ENCODE data around the gene SLCO2A1.
A peak's percentile ranks its signal among the peaks of the same experiment; 100 is the strongest.
"Not testable (repeated sequence)": the region's sequence is repeated elsewhere in the genome, so short reads cannot be mapped to it uniquely, and the experiment has no call there.

SLCO2A1 gene

DNA sequence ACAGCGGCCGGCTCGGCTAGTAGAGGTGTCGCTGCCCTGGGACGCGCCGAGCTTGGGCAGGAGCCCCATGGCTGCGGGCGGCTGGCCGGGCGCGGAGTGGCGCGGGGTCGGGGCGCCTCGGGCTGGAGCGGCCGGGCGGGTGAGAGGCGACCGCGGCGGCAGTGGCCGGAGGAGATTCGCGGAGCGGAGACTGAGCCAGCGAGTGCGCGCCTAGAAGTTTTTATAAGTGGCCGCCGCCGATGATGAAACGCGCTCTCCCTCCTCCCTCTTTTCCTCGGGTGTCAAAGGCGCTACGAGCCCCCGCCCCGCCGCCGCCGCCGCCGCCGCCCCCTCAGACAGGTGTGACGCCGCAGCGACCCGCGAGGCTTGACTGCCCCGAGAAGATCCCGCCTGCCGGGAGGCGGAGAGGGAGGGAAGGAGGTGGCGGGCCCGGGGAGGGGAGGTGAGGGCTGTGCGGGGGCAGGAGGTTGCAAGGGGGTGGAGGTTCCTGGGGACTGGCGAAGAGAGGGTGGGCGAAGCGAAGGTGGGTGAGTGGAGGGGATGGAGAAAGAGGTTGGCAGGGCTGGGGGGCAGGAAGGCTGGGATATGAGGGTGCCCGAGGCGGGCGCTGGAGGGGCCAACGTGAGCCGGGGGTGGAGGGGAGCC lies at the start of gene SLCO2A1:
Gene SLCO2A1, minus strand, starts transcription at position 192 of the 645 bp plus-strand sequence. Its CDS starts 123 bp downstream, at position 69.
- DNase-seq (ENCODE audit: low read depth in 4 of 4, low spot score in 1 of 4) = peak in 1 of 4 experiments; percentile 14

DNA sequence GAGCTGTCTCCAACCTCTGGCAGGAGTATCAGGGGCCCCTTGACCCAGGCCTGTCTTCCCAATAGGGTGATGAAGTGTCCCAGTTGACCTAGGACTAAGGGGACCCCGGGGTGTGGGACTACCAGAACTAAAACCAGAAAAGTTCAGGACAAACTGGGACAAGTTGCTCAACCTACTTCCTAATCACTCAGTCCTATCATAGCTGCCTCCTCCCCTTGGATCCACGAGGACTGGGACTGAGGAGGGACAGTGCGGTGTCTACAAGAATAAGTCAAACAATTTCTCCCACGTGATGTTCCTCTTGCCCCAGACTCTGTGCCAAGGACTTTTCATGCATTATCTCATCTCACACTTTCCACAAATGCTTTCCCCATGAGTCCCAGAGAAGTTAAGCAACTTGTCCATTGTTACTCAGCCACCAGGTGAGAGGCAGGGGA lies 49.4 kb upstream of the SLCO2A1 start:
- no peak for DNase-seq (ENCODE audit: low read depth in 4 of 4, low spot score in 1 of 4)

DNA sequence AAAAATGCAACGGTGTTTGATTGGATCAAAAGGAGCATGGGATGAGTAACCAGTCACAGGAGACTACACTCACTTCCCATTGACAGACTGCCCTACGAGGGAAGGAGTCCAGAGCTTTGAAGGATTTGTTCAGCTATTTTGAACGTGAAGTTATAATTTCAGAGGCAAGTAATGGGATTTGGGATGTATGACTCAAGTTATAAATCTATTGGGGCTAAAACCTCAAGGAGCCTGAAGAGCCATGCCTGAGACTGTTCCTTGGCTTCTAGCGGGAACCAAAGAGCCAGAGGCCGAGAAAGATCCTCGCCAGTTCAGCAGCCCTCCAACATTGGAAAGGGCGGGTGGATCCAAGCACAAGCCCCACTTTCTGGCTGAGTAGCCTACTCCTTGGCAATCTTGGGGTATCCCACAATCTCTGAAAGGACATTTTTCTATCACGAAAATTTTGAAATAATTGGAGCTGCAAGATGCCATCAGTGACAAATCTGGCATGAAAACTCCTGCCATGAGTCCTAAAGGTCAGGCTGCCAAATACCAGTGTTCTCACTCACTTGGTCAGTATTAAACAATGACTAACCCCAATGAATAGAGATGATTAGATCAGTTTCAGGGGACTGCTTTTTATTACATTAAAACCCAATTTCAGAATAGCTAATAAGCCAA lies 48.6 kb upstream of the SLCO2A1 start:
- no peak for DNase-seq (ENCODE audit: low read depth in 4 of 4, low spot score in 1 of 4)

GRCh38 chr3:134077649-134078161 lies 48.0 kb upstream of the SLCO2A1 start:
- DNase-seq (ENCODE audit: low read depth in 4 of 4, low spot score in 1 of 4) = no peak

DNA sequence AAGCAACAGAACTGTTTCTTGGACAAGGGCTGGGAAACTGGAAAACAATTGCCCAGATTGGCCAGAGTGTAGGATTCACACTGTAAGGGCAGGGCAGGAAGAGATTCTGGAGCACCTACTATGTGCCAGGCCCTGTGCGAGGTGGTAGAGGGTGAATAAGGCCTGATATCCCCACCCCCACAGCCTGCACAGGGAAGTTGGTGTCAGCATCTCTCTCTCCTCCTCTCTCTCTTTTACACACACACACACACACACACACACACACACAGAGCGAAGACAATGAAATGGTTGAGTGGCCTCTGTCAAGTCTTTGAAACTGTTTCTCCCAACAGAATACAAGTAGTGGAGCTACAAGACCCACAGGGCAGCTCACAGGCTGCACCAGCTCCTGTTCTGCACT lies 47.1 kb upstream of the SLCO2A1 start:
- DNase-seq (ENCODE audit: low read depth in 4 of 4, low spot score in 1 of 4) = no peak

DNA sequence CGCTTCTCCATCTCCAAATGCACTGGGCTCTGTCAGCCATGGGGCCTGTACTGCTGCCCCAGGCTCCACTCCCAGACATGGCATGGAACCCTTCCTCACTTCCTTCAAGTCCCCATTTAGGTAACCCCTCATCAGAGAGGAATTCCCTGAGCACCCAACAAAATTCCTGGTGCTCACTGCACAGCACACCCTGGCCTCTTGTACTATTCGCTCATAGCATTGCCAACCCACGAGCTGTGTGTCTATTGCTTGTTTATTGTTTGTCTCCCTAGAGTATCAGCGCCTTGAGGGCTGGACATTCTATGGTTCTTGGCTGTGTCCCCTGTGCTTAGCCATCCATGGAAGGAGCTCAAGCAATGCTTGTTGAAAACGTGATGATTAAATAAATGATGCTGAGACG lies 46.1 kb upstream of the SLCO2A1 start:
- no peak for DNase-seq (ENCODE audit: low read depth in 4 of 4, low spot score in 1 of 4)

GRCh38 chr3:134075568-134075825 lies 45.8 kb upstream of the SLCO2A1 start:
- DNase-seq (ENCODE audit: low read depth in 4 of 4, low spot score in 1 of 4) = no peak

DNA sequence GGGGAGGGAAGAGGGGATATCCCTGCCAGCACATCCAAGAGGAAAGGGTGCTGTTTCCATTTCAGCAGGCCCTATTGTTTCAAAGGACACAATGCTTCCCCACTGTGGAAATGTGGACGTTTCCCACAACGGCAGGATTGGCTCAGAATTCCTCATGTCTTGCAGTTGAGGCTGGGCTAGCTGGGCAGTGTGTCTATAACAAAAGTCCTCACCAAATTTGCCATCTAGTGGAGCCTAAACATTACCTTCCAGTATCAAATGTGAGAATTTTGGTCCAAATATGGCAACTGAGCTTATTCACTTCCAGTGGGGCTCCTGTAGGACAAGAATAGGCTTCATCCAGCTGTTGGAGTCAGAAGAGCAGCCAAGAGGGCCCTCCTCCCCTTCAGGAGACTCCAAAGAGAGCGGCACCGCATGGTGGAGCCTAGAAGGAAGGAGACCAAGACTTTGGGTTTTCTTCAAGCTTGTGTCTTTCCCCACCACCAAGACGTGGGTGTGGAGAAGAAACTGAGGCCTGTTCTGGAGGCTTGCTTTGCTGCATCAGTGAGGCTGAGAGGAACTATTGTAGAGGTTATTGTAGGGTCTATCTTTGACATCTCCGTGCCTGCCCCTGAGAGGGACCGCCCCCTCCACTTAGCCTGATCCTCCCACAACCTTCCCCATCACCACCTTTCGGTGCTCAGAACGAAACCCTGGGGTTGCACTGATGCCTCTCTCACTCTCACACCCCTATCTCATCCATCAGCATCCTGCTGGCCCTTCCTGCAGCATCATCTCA lies 45.3 kb upstream of the SLCO2A1 start:
- DNase-seq (ENCODE audit: low read depth in 4 of 4, low spot score in 1 of 4) = no peak

GRCh38 chr3:134074001-134074789 lies 44.5 kb upstream of the SLCO2A1 start:
- DNase-seq (ENCODE audit: low read depth in 4 of 4, low spot score in 1 of 4) = no peak

DNA sequence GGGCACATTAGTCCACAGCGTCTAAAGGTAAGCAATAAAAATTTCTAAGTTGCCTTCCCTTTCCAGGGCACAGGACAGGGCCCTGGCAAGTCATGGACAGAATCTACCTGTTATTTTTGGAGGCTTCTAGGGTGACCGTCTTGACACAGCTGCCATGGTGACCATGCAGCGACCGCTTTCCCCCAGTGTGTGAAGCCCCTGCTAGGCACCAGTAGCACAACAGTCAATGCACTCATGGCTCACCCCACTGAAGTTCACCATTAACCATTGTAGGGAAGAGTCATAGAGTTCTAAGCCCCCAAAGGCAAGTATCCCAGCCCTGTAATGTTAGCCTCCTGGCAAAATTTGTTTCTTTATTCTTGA lies 43.8 kb upstream of the SLCO2A1 start:
- DNase-seq (ENCODE audit: low read depth in 4 of 4, low spot score in 1 of 4) = no peak

GRCh38 chr3:134072881-134073582 lies 43.3 kb upstream of the SLCO2A1 start:
- DNase-seq (ENCODE audit: low read depth in 4 of 4, low spot score in 1 of 4) = no peak

GRCh38 chr3:134070281-134070680 lies 40.6 kb upstream of the SLCO2A1 start:
- DNase-seq (ENCODE audit: low read depth in 4 of 4, low spot score in 1 of 4) = not testable (repeated sequence)

- DNase-seq (ENCODE audit: low read depth in 4 of 4, low spot score in 1 of 4) = no peak
Observed at GRCh38 chr3:134068429-134068828, 38.7 kb upstream of the SLCO2A1 start.

GRCh38 chr3:134067531-134068161 lies 37.9 kb upstream of the SLCO2A1 start:
- no peak for DNase-seq (ENCODE audit: low read depth in 4 of 4, low spot score in 1 of 4)

- DNase-seq (ENCODE audit: low read depth in 4 of 4, low spot score in 1 of 4) = no peak
Observed at GRCh38 chr3:134066651-134067530, 37.2 kb upstream of the SLCO2A1 start.

GRCh38 chr3:134066158-134066541 lies 36.4 kb upstream of the SLCO2A1 start:
- DNase-seq (ENCODE audit: low read depth in 4 of 4, low spot score in 1 of 4) = no peak

GRCh38 chr3:134065252-134066157 lies 35.8 kb upstream of the SLCO2A1 start:
- DNase-seq (ENCODE audit: low read depth in 4 of 4, low spot score in 1 of 4) = no peak

DNA sequence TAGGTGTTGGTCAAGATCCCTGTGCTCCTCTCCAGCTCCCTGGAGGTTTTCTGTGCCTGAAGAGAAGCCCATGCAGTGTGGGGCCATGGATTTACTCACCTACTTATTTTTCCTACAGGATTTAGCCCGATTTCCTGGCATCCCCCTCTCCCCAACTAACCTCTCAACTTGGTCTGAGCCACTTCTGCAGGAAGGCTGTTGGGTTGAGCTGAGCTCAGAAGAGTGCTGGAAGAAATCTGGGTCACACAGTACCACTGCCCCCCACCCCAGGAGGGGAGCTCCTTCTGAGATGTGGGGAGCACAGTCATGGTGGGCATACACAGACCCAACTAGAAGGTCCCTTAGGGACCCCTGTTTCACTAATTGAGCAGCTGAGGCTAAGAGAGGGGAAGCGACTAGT lies 34.4 kb upstream of the SLCO2A1 start:
- DNase-seq (ENCODE audit: low read depth in 4 of 4, low spot score in 1 of 4) = no peak
